ENCODE data around the gene NBAS.
A peak's percentile ranks its signal among the peaks of the same experiment; 100 is the strongest.

Gene NBAS

GRCh38 chr2:15307526-15307925 is 253.6 kb downstream of the NBAS start:
- DNase-seq (ENCODE audit: low spot score) = no peak

GRCh38 chr2:15306706-15307105 is 254.4 kb downstream of the NBAS start:
- DNase-seq (ENCODE audit: low spot score) = no peak

GRCh38 chr2:15303874-15304273 is 257.3 kb downstream of the NBAS start:
- no peak for DNase-seq (ENCODE audit: low spot score)

DNA sequence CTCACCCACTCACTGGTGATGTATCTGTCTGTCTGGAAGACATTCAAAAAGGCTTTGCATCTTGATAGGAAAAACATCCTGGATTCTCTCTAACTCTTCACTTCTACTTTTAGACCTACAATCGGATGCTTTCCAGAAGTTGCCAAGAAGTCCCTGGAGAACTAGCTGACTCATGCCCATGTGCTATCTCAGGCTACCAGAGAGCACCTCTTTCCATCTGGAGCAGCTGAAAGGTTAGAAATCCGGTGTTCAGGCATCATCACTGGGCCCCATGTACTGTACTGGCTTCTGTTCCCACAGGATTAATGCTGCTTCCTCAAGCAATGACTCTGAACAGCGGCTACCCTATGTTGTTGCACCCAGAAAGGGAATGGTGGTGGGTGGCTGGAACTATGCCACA is 259.0 kb downstream of the NBAS start:
- peak; percentile 14 for DNase-seq (ENCODE audit: low spot score)

GRCh38 chr2:15300624-15301573 is 260.2 kb downstream of the NBAS start:
- no peak for DNase-seq (ENCODE audit: low spot score)

DNA sequence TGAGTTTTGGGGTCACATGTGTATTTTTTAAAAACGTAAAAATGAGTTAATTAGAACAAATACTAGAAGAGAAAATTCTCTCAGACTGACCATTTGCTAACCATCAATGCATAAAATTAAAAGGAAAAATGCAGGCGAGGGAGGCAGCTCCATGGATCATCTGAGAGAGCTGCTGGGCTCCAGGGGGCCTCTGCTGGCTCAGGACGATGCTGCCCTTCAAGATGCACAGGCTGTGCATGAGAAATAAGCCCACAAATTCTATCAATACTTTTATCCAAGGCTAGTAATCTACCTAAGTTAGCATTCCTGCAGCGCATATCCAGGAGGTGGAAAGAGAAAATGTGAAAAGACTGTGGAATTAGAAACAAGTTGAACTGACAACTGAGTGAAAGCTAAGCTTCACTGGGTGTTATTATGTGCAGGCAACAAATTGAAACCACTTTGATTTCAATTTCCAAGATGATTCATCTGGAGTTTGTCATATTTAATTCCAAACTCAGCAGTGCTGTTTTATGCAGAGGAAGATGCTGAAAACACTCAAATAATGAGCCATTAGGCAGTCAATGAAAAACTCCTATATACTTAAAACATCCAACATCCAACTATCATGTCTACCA is 261.1 kb downstream of the NBAS start:
- DNase-seq (ENCODE audit: low spot score) = no peak

DNA sequence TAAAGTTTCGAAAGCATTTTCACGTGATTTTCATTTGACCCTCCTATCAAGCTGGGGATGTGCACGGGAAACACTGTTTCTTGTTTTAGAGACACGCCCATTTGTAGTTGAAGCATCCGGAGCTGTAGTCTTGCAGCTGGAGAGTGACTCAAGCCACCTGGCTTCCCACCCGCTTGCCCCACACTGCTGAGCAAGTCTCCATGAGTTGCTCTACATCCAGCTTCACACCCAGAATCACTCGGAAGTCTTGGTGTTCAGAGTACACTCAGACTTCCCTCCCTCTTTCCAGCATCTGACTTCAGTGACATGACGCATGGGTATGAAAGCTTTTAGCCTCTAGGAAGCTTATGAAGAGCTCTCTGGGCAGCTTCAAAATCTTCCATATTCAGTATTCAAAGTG is 262.4 kb downstream of the NBAS start:
- no peak for DNase-seq (ENCODE audit: low spot score)

GRCh38 chr2:15293262-15293937 is 267.7 kb downstream of the NBAS start:
- no peak for DNase-seq (ENCODE audit: low spot score)

DNA sequence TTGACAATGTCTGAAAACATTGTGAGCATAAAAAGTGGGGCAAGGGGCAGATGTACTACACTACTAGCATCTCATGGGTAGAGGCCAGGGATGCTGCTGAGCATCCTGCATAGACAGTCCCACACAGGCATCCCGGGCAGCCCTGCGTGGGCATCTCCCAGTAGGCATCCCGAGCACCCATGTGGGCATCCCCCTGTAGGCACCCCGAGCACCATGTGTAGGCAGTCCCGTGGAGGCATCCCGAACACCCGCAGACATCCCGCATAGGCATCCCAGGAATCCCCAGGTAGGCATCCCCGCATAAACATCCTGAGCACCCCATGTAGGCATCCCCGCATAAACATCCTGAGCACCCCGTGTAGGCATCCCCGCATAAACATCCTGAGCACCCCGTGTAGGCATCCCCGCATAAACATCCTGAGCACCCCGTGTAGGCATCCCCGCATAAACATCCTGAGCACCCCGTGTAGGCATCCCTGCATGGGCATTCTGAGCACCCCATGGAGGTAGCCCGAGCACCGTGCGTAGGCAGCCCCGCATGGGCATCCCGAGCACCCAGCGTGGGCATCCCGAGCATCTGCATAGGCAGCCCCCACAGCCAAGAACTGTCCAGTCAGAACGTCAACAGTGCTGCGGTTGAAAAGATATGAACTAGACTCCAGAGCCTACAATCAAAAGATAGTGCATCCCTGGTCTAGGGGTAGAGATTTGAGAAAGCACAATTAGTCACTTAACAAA is 273.5 kb downstream of the NBAS start:
- DNase-seq (ENCODE audit: low spot score) = no peak

- no peak for DNase-seq (ENCODE audit: low spot score)
Measured at GRCh38 chr2:15284614-15285013, 276.5 kb downstream of the NBAS start.

DNA sequence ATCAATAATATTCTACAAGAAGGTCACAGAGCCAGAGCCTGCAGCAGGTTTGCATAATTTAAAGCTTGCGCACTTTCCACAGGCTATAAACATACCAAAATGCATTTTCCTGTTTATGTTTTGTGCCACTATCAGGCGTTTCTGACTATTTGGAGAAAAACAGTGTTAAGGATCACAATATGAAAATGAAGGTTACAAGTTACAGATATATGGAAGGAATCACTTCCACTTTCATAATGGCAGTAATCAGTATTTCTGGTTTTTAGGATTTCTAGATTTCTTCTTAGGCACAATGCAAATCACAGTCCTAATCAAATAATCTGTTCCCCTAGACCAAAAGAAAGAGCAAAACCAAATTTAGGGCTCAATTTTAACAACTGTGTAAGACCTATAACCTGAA is 279.5 kb downstream of the NBAS start:
- DNase-seq (ENCODE audit: low spot score) = no peak

- DNase-seq (ENCODE audit: low spot score) = no peak
Measured at GRCh38 chr2:15279201-15279876, 281.8 kb downstream of the NBAS start.

- DNase-seq (ENCODE audit: low spot score) = no peak
Measured at GRCh38 chr2:15278296-15278695, 282.8 kb downstream of the NBAS start.

- no peak for DNase-seq (ENCODE audit: low spot score)
Measured at GRCh38 chr2:15275346-15275745, 285.8 kb downstream of the NBAS start.

GRCh38 chr2:15273452-15273851 is 287.7 kb downstream of the NBAS start:
- DNase-seq (ENCODE audit: low spot score) = no peak

- no peak for DNase-seq (ENCODE audit: low spot score)
Measured at GRCh38 chr2:15272942-15273341, 288.2 kb downstream of the NBAS start.

DNA sequence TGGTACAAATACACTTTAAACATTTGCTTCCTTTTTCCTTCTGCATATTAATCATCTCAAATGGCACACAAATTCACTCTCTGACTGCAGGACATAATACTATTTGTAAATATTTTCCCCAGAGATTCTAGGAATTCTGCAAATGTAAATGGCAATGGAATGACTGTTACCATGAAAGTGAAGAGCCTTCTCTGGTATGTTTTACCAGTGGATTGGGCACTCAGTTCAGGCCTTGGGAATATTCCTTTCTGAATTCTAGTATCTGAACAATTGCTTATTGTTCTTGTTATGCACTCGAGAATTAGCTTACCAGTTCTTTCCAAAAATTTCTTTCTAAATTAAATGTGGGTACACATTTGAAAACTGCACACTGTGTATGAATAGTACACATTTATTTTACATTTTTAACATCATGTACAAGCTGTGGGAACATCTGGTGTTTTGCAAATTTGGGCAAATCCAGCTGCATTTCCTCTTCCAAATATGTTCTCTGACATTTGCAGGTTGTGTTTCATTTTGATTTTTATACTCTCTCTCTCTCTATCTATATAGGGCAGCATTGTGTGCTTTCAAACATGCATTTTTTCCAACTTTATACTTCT is 289.1 kb downstream of the NBAS start:
- peak; percentile 43 for DNase-seq (ENCODE audit: low spot score)

DNA sequence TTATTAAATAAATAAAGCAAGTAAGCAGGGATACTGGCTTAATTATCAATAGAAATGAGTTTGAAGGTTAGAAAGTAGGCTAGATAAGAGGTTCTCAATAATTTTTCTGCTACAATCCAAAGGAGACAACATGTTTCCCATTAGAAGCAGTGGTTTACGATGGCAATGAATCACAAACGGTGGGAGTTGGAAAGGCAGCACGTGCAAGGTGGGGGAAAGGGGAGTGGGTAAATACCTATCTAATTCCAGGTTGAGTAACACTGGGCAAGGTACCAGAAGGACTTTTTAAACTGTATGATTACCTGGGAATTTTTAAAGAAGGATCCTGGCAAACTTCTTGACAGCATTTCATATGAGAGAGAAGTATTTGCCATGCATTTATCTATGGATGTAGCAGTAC is 289.9 kb downstream of the NBAS start:
- DNase-seq (ENCODE audit: low spot score) = no peak

GRCh38 chr2:15269043-15269442 is 292.1 kb downstream of the NBAS start:
- no peak for DNase-seq (ENCODE audit: low spot score)

DNA sequence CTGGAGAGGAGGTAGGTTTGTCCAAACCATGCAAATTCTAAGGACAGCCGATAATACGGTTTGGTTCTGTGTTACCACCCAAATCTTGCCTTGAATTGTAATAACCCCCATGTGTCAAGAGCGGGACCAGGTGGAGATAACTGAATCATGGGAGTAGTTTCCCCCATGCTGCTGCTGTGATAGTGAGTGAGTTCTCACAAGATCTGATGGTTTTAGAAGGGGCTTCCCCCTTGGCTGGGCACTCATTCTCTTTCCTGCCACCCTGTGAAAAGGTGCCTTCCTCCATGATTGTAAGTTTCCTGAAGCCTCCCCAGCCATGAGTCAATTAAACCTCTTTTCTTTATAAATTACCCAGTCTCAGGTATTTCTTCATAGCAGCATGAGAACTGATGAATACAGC is 295.2 kb downstream of the NBAS start:
- no peak for DNase-seq (ENCODE audit: low spot score)

DNA sequence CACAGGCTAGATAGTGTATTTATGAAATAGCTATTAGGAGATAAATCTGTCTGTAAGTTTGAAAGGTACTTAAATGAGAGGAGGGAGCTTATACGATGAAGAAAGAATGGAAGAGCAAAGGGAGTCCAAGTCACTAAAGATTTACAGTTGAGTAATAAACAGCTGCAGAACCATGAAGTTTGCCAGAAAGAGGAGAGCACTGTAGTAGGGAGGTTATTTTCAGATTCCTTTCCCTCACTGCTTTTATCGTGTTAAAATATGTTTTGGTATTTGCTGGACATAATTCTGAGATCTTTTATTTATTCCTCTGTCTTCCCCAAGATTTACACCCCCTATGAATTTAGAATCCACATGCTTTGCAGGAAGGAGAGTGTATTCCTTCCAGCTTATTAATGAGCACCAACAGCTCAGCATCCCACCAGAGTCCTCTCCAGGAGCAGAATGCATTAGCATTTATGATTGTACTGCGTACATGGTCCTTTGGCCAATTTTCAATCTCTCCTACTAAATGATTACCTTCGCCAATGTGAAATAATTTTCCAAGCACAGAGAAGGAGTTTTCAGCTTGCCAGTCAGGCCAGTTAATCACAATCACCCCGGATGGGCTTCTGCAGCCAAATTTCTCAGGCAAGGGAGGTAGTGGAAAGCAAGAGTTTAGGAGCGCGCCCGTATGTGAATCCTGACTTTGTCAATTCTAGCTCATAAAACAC is 297.0 kb downstream of the NBAS start:
- no peak for DNase-seq (ENCODE audit: low spot score)

Data from AG08396 (cell line).